ENCODE results near the gene HOTAIR.

Gene HOTAIR

DNA sequence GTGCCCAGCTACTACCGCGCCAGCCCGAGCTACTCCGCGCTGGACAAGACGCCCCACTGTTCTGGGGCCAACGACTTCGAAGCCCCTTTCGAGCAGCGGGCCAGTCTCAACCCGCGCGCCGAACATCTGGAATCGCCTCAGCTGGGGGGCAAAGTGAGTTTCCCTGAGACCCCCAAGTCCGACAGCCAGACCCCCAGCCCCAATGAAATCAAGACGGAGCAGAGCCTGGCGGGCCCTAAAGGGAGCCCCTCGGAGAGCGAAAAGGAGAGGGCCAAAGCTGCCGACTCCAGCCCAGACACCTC lies 10.9 kb upstream of the HOTAIR start:
- DNase-seq: no peak

DNA sequence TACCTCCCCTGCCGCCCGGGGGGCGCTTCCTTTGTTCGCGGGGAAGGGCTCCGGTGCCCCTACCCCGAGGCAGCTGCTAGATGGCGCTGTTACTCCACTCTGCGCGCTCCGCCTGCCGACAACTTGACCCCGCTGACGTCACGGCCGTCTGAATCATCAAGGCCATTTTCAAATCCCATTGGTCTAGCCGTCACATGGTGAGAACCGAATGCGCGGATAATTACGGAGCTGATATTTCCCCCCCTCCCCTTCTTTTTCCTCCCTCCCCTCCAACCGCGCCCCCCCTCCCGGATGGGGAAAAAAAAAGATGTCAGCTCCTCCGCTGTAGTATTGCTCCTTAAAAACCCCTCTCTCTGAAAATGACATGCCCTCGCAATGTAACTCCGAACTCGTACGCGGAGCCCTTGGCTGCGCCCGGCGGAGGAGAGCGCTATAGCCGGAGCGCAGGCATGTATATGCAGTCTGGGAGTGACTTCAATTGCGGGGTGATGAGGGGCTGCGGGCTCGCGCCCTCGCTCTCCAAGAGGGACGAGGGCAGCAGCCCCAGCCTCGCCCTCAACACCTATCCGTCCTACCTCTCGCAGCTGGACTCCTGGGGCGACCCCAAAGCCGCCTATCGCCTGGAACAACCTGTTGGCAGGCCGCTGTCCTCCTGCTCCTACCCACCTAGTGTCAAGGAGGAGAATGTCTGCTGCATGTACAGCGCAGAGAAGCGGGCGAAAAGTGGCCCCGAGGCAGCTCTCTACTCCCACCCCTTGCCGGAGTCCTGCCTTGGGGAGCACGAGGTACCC lies 10.3 kb upstream of the HOTAIR start, which contains the start of gene HOXC10:
TSS of gene HOXC10 (plus strand) at position 246 of the 791 bp plus-strand sequence. CDS start at position 360, 114 bp downstream.
- no peak for DNase-seq

DNA sequence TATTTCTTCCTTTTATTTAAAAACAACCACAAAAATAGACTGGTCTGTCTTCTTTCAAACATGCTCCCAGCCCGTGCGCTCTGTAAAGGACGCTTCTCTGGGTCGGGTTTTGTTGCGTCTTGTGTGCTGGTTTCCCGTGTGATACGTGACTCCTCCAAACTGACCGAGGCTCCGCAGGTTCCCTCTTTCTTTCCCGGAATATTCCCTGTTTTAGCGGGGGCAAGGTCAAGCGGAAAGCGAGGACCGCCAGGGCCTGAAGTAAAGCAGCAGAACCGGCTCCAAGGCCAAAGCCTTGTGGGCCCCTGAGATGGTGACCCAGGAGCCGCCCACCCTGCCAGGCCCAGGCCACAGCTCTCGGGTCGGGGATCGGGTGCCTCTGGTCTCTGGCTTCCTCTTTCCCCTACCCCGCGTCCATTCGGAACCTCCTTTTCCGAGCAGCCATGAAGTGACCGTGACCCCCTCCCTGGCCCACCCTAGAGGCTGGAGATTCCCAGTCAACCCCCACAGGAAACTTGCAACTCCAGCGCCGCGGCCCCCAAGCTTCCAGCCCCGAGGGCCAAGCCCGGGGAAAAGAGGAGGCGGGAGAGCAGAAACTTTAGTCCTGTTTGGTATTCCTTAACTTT lies 9.3 kb upstream of the HOTAIR start:
- DNase-seq: no peak

DNA sequence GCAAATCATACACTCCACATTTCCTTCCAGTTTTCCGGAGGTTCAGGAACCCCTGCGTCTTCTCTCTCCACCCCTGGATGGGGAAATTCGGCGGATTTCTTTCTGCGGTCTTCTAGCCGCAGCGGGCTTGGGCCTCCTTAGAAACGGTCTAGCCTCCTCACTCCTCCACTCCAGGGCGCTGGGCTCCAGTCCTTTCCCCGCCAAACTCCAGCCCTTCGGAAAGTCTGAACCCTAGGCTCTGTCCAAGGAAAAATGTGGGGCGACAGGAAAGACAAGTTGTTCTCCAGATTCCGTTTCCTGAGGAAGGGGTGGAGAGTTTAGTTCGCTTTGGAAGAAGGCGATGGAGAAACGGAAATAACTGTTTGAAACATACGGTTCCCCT lies 8.8 kb upstream of the HOTAIR start:
- DNase-seq: no peak

DNA sequence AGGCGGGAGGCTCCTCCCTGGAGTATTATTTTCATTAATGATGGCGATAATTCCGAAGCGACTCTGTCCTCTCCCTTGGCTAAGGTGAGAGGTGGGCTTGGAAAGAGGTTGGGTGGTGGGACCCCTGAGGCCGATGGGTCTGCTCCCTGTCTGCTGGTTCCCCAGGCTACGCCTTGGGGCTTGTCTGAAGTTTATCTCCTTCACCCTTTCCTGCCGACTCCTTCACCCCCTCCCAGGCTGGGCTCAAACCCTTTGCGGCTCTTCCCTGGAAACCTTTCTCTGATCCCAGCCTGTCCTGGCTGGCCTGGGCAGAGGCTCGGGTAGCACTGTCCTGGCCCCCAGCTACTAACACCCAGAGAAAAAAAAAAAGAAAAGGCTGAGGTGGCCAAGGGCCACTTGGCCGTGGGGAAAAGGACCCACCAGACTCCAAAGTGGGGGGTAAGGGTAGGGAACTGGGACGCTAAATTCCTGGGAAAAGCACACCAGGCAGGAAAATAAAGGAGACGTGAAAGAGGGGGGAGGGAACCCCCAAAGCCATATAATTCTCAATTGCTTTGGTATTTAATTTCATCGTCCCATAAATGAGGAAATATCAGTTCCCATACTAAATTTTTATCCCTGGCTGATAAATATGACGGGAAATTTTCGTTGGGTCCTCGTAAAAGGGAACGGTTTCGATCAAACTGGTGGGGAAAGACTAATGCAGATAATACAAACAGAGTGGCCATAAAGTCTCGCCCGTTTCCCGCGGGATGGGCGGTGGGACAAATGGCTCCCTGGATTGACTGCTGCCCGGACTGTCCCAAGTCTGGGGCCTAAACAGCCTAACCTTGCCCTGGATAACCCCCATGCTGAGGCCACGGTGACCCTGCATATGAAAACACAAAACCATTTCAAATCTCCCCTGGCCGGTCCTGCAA lies 8.2 kb upstream of the HOTAIR start:
- DNase-seq: no peak

DNA sequence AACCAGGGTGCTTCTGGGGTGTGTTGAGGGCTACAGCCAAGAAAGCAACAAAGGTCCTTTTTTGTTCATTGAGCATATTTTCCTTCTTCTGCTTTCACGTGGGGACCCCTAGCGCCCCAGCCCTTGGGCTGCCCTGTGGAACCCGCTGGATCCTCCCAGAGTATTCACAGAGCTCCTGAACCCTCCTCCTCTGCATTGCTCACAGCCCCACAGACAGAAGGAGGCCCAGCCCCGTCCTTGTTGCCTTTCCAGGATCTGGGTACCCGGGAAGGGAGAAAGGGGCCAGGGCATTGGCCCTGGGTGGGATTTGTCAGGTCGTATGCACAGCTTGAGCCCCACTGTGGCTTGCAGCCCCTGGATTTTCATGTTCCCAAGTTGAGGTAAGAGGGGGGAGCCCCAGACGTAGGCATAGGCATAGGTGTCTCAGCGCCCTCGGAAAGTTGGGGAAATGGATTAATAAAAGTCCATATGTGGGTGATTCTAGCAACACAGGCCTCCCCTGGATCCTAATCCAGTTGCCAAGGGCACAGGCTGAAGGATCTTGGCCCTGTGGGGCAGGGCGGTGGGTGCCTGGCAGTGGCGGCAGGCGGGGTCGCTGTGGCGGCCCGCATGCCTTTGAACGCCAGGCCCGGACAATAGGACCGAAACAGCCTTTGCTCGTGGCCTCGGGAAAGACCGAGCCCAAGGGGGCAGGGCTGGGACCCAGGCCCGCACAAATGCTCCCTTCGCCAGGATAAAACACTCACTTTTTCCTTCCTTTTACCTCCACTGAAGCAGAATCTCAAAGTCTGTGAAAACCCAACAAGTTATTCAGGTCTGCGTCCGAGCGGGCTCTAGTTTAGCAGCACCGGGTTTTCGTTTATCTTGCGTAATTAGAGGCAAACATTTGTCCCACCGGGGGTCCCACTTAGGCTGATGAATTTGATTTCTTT lies 7.1 kb upstream of the HOTAIR start:
- DNase-seq: no peak

DNA sequence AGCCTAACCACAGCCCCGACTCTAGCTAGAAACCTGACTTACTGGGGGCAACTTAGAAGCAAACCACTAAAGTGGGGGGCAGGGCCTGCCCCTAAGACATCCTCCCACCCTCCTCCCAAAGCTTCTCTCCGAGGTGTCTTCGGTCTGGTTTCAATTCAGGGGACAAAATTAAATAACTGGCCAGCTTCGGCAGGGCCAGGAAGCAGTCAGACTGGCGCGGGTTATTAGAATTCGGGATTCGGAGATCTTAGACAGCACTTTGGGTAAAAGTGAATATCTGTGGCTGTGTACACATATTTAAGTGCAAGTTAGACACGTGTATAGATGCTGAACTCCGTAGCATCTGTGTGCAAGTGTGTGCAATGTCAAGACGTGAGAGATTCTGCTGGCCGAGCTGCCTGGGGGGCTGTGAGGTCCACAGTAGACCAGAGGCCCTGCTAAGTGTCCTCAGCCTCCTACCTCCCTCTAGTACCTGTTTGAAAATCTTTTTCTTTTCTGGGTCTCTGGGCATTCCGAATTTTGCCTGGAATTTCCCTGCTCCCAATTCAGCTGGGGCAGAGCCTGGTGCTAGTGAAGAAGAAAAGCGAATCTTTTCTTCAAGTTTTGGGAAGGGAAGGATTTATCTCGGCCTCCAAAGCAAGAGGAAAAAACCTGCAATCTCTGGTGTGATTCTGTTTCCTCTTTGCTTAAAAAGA lies 6.2 kb upstream of the HOTAIR start:
- no peak for DNase-seq

DNA sequence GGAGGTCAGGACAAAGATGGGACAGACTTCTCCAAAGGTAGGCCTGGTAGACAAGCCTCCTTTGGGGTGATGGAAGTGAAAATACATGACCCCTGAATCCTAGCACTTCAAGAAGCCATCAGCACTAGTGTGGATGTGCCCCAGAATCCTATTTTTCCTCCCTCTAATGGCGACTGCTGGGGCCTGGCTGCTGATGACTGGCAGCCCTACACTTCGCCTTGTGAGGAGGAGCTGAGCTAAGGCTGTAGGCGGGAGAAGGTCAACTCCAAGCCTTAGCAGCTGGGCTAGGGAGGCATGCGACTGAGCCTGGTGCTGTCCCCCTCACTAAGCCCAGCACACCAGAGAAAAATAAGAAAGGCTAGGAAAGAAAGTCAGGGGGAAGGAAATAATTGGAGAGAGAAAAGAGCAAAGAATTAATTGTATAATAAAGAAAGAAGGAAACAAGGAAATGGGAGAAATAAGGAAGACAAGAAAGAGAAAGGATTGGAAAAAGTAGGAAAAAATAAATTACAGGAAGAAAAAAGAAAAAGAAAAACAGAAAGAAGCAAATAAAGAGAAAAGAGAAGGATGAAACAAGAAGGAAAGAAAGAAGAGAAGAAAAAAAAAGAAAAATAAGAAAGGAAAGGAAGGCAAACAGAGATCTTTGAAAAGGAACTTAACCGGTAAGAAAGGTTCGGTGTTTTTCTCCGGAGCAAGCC lies 5.5 kb upstream of the HOTAIR start:
- DNase-seq: no peak

DNA sequence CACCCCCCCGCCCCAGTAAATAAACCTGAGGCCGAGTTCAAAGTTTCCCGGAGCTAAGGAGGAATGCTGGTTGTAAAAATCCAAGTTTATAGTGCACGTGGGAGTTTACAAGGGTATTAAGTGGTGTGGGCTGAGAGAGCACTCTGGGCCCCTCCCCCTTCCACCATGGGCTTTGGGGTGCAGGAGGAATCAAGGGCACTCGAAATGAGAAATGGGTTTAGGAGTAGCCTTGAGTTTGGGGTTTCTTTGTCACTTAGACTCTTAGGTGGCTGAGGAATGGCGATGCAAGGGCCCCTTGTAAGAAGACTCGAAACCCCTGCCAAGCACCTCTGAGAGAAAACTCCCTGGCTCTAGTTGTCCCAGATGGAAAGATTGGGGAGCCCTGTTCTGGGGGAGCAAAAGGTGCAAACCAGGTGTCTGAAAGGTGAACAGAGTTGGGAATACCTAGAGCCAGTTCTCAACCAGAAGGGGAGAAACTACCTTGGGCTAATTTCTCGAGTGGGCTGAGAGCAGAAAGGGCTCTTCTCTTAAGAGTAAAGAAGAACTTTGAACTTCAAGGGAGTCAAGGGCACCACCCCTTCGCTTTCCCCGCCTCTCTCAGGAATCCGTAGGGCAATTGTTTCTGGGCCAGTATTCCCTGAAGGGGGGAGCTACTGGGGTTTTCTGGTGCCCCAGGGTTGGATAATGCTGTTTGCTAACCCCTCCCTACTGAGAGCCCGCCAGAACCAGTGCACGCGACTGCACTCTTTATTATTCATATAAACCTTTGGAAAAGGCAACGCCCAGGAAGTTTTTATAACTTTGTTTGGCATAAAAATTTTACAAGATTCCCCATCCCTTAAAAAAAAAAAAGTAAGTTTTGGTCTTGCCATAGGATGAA lies 4.0 kb upstream of the HOTAIR start:
- no peak for DNase-seq

DNA sequence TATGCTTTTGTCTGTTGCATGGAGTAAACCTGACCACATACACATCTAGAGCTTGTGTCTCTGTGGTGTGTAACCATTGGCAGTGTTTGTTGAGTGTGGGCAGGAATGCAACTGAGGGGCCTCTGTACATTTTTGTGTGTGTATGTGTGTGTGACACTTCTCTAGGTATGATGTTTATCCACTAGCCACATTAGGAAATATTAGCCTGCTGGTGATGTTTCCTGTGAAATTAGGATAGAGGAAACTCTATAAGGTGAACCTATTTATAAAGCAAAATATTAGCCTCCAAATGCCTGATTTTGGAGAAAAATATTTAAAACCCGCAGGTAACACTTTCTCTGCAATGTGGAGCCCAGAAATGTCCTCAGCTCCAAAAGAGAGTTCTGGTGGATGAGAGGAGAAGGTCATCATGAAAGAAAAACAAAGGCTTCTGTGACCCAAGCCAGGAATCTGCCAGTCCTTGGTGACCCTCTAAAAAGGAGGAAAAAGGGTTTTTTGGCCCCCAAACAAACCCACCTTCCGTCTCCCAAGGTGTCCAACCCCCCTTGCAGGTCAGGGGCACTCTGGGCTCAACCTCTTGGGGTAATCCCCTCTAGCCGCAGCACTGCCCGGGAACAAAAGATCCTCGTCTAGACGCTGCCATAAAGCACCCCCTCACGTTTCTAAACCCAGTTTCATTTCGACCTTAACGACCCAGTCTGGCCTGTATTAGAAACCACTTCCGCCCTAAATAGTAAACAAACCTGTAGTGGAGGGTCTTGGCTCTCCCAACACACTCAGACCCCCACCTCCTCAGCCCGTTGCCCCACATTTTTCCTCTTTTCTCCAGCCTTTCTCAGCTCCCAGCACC lies 3.1 kb upstream of the HOTAIR start:
- no peak for DNase-seq

DNA sequence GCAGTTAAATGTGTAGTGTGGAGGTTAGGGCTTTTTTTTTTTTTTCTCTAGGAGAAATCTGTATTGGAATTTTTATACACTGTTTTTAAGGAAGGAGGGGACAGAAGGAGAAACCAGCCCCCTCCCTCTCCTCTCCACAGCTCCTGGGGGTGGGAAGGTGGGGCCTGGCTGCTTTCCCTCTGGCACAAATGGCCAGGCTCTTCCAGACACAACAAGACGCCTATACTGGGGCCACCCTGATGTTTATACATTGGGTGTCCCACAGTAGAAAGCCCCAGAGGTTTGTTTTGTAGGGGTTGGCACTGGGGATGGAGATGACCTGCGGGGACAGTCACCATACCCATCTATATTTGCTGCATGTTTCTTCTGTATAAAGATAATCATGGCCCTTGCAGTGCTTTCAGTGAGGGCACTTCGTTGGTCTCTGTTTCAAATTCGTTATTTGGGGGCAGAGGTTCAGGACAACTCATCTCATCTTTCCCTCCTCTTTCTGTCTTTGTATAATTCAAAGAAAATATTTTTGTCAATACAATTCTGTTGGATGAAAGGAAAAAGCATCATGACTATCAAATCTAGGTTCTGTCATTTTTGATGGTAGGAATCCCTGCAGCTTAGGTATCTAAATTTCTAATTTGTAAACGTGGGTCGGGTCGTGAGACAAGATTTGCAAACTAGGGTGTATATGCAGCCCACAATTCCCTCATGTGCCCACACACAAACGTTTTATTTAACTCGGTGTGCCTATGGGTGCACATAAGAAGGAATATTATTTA lies 2.3 kb upstream of the HOTAIR start:
- DNase-seq: no peak

DNA sequence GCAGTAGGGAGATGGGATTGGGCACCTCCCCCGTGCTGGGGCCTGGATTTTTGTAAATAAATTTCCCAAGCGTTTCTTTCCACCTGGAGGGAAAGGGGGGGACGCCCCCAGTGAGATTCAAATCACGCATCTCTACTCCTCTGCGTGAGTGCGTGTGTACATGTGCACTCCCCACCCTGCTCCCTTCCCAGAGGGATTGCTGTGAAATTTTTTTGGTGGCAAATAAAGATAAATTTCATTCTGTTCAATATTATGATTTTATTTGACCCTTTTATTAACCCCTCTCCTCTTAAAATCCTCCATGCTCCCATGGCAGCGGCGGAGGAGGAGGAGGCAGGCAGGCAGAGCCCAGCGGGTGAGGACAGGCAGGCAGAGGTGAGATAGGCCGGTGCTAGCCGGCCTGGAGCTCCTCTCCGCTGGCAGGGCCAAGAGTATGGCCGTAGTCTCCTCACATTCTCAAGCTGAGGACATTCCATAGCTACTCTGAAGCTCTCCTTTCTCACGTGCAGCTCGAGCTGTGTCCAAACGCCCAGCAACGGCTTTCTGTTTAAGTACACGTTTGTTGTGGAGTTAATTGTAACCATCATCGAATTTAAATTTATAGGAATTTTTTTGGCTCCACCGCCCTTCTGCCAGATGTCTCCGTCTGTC lies 1.5 kb upstream of the HOTAIR start:
- no peak for DNase-seq

DNA sequence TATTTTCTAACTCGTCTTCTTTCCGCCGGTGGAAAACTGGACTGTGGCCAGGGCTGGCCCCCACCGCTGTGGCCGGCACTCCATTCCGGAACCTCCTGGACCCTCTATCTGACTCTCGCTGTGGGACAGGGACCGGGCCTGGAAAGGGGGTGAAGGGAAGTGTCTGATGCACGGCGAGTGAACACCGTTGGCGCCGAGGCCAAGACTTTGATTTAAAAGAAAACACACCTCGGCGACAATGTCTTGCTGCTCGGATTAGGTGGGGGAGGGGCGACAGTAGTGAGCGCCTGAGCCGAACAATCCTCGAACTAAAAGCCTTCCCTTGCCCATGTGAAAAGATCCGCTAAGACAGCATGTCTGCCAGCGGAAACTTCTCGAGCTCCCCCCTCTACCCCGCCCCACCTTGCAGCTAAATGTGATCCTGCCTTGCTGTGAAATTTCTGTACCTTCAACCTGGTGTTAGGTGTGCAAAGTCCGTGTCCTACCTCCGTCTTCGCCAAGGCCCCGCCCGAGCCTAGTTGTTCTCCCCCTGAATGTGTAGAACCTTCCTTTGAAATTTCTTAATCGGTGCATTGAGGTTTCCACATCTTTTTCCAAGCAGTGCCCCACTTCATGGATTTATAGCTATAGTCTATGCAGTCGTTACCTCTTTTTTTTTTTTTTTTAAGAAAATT lies 862 bp upstream of the HOTAIR start:
- DNase-seq: no peak

DNA sequence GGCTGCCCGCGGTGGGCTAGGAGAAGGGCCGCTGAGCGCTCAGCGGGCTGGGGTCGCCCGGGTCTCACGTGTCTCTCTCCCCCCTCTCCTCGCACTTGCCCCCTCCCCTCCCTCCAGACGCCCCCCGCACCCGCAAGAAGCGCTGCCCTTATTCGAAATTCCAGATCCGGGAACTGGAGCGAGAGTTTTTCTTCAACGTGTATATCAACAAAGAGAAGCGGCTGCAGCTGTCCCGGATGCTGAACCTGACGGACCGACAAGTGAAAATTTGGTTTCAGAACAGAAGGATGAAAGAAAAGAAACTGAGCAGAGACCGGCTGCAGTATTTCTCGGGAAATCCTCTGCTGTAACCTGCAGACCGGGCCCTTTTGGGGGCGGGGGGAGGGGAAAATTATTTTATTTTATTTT lies 314 bp upstream of the HOTAIR start:
- no peak for DNase-seq

DNA sequence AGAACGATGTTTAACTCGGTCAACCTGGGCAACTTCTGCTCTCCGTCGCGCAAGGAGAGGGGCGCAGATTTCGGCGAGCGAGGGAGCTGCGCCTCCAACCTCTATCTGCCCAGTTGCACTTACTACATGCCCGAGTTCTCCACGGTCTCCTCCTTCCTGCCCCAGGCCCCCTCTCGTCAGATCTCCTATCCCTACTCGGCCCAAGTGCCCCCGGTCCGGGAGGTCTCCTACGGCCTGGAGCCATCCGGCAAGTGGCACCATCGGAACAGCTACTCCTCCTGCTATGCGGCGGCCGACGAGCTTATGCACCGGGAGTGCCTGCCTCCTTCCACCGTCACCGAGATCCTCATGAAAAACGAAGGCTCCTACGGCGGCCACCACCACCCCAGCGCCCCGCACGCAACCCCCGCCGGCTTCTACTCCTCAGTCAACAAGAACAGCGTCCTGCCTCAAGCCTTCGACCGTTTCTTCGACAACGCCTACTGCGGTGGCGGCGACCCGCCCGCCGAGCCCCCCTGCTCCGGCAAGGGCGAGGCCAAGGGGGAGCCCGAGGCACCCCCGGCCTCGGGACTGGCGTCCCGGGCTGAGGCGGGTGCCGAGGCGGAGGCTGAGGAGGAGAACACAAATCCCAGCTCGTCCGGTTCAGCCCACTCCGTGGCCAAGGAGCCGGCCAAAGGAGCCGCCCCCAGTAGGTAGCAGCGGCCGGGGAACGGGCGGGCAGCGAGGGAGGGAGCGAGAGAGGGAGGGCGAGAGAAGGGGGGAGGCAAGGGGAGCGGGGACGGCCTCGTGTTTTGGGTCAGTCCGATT lies 1.3 kb downstream of the HOTAIR start:
- no peak for DNase-seq

DNA sequence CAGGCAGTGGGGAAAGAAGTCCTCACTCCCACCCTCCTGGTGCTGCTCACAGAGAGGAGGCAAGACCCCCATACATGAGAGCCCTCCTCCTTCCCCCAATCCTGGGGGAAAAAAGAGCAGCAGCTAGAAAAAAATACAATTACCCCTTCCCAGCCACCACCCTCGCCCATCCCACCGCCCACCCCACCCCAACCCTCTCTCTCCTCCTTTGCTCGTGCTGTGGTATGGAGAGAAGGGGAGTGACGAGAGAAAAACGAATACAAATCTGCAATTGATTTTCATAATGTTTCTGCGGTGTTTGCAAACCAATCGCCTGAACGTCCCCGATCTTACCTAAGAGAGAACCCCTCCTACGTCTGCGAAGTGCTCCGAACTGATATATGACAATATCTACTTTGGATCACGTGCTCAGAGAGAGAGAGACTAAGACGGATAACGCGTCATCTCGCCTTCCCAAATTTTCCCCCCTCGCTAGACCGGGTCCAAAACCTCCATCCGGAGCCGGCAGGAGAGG lies 2.0 kb downstream of the HOTAIR start, which contains the start of gene HOXC11:
TSS of gene HOXC11 (plus strand) at position 405 of the 514 bp plus-strand sequence. CDS start 116 bp downstream, outside the sequence.
- no peak for DNase-seq

Data from NK-92 treated with Interleukin-12 subunit alpha and Interleukin-12 subunit beta, amount 100 ng/mL, for 24 hours (cell line).